Measurements from ENCODE around the gene TMEM238.

Gene TMEM238

DNA sequence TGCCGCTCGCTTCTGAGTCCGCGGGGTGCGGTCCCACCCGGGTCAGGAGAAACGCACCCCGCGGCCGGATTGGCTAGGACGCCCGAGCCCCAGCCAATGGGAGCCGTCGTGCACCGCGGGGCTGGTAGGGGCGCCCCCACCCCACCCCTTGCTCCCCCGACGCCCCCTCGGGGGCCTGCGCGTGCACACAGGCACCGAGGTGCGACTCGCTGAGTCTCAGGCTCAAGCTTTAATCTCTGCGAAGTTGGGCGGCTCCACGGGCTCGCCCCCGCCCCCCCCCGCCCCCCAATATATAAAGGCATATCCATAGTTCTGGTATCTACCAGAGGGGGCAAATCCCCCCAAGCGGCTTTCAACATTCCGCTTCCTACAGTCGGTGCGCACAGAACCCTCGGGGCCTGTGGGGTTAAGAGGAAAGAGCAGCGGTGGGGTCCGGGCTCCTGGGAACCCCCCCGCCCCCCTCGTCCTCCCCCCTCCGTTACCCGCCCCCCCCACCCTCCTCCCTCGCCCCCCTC lies 29.3 kb downstream of the TMEM238 start, which contains the start of gene COX6B2:
COX6B2 (minus strand) TSS at position 22 of the 515 bp plus-strand sequence. CDS start 198 bp downstream, outside the sequence.
- no peak for DNase-seq

DNA sequence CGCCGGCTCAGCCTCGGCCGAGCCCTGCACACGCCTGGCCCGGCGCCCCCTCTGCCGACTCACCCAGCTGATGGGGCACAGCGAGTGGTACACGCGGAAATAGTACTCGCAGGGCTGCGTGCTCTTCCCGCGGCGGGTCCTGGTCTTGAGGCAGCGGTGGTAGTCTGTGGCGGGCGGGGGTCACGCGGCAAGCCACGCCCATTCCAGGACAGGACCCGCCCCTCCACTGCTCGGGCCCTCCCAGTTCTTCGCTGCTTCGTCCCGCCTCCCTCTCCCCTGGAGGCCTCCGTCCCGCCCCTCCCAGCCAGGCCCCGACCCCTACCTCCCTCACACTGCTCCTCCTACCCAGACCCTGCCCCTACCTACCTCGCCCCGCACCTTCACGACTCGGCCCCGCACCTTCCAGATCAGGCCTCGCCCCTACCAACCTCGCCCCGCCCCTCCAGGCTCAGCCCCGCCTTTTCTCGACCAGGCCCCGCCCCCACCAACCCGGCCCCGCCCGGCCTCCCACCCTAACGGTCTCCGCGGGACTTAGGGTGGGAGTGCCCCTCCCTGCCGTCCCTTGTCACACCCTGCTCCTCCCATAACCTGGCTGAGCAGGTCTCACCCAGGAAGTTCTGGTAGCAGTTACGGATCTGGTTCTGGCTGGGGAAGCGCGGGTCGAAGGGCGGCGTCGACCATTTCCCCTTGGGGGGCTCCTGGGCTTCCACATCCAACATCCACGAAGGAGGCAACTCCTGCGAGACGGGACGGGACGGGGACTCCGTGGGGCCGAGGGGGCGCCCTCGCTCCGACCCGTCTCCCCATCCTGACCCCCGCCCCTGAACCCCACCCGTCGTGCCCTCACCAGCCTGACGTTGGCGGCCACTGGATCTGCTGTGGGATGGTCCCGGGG lies 30.0 kb downstream of the TMEM238 start:
- DNase-seq = peak in 1 of 2 experiments; percentile 56

DNA sequence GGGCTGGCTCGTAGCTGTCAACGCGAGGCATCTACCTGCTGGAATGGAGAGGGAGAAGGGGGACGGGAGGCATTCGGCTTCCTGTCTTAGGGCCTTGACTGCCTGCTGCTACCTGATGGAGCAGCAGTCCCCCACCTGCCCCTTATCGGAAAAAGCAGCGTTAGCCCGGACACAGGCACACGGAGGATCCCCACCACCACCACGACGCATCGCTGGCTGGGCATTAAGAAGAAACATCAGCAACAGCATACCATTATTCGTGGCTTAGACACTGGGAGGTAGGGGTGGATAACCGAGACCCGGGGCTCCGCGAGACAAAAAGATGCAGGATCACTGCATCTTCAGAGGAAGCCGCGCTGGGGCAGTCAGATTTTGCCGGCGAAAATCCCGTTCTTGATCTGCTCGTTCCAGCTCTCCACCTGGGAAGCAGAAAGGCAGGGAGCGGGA lies 30.7 kb downstream of the TMEM238 start:
- DNase-seq = no peak

DNA sequence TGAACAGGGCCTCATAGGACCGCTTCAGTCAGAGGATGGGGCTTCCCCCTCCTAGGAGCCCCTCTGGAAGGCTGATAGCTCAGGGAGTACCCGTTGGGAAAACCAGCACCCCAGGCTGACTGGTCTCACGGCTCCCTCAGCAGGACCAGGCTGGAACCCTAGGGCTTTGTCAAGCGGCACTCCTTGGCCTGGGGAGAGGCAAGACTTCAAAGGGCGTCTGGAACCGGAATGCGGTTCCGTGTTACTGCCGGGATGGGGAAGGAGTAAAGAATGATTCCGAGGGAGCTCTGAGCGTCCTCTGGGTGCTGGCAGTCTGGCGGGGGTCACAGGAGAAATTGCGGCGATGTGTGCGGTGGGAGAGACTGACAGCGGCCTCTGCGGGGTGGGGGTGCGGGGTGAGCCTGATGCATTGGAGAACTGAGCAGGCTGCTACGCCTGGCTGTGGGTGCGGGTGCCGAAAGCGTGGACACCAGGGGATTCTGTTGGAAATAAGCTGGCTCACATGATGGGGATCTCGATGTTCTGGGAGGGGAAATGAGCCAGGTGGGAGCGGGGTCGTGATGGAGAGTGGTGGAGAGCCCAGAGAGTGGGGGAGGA lies 31.4 kb downstream of the TMEM238 start:
- DNase-seq = no peak

DNA sequence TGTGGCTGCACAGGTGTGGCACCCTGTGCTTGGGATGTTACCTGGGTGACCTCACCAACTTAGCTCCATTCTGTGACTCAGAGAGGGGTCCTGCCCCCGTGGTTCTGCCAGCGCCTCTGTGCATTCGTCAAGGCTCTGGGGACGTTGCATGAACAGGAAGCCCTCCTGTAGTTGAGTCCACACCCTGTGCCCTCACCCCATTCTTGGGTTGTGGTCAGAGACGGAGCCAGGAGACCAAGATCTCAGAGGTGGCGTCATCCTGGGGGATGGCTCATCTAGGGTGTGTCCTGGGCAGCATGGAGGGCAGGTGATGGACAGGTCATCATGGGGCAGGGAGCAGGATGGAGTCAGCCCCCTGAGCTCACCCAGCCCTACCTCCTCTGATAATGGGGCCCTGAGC lies 32.1 kb downstream of the TMEM238 start:
- DNase-seq = no peak

DNA sequence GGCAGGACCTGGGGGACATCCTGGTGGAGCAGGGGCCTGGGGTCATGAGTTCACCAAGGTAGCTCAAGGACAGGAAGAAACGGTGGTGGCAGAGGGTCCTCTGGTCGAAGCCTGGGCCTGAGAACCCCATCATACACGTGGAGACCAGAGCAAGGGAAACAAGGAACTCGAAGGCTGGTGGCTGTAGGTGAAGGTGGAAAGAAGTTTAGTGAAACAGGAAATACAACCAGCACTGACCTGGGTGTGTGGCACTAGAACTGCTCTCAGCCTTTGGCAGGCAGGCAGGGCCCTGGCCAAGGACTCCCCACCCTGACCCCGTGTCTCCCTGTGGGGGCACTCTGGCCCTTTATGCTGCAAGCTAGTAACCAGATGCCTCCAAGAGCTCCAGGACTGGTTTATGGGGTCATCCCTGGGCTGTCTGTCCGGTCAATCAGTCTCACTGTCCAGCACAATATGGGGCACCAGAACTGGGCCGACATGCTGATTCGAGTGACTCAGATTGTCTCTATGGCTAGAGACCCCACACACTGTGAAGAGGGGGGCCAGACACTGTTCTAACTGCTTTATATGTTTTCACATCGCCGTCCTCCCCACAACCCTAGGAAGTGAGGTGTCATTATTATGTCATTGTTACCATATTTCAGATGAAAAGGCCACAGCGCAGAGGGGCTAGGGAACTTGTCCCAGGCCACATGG lies 33.3 kb downstream of the TMEM238 start:
- no peak for DNase-seq

DNA sequence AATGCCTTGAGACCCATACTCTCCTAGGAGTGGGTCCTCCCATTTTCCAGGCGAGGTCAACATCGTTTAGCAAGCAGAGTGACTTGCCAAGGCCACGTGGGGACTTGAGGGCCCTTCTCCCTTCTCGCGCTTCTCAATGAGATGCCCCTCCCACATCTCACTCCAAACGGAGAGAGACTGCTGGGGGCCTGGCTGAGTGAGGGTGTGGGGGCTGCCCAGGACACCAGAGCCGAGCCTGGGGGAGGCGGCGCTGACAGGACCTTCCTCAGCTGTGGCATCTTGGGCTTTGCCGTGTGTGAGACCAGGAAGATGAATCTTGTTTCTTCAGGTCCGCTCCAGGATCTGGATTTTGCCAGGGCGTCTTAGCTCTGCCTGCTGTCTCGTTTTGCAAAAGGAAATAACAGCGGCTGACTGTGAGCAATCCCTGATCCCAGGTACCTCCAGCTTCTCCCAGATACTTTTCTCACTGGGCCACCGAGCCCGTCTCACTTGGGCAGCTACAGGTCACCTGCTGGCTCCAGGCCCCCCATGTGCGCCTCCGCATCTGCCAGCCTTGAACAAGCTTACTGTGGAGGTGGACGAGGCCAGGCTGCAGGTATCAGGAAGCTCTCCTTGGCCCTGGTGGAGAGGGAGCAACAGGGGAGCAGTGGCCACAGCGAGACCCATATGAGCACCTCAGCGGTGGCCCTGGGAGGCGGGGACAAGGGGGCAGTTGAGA lies 35.6 kb downstream of the TMEM238 start:
- no peak for DNase-seq

DNA sequence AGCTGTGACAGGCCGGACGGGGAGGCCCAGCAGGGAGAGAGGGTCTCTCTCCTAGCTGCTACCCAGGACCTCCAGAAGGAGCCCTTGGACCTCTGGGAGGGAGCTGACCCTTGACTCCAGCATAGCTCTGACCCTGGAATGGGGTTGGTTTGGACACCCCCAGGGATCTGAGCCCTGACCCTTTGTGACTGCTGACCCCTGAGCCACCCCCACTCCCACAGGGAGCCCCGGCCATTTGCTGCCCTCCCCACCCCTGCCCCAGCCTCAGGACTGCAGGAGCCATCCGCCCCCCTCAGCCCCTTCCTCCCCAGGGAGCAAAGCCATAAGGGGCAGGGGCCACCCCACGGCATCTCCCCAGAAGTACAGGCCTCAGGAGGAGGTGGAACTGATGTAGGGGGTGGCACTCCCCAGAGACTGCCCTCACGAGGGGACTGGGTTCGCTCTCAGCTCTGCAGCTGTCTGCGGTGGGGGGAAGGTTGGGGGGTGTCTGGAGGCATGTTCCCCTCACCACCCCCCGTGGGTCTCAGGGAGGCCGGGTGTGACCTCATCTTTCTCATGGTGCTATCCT lies 36.6 kb downstream of the TMEM238 start:
- no peak for DNase-seq

DNA sequence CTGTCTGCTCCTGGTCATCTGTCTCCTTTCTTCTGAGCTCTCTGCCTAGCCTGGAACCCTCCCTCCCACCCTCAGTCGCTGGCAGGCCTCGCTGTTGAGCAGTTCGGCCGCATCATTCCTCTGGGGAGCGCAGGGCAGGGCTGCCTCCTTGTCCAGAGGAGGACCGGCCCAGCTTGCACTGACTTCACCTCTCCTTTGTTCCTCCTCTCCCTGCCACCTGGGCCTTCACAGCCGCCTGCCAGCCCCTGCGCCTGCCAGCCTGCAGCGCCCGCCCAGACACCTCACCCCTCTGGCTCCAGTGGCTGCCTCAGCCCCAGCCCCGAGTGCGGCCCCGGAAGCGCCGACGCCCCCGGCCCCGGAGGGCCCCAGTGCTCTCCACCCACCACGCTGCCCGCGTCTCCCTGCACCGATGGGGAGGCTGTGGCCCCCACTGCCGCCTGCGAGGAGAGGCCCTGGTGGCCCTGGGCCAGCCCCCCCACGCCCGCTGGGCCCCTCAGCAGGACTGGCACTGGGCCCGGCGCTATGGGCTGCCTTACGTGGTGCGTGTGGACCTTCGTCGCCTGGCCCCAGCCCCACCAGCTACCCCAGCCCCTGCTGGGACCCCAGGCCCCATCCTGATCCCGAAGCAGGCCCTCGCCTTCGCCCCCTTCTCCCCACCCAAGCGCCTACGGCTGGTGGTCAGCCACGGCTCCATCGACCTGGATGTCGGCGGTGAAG lies 37.2 kb downstream of the TMEM238 start:
- DNase-seq = no peak

DNA sequence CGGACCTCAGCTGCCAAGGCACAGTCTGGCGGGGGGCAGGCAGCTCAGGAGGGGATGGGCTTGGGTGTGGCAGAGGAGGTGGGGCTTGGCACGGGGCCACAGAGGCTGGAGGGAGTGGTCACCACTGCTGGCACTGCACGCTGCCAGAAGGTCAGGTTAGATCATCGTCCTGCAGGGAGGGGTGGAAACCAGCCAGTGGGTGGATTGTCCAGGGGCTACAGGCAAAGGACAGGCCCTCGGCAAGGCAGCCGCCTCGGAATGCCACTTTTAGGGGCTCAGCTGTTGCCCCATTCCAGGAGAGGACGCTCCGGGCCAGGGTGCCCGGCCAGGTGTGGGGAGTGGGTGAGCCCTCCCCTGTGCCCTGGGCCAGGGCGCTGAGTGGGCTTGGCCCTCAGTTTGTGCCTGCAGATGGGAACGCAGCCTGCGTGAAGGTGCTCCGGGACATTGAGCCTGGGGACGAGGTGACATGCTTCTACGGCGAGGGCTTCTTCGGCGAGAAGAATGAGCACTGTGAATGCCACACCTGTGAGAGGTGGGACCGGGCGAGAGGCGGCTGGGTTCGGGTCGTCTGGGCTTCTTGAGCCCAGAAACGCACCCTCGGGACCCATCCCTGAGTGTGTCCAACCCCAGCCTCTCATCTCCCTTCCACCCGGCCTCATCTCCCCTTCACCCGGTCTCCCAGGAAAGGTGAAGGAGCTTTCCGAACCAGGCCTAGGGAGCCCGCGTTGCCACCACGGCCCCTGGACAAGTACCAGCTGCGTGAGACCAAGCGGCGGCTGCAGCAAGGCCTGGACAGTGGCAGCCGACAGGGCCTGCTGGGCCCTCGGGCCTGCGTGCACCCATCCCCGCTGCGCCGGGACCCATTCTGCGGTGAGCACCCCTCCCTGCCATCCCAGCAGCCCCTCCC lies 38.0 kb downstream of the TMEM238 start:
- no peak for DNase-seq

DNA sequence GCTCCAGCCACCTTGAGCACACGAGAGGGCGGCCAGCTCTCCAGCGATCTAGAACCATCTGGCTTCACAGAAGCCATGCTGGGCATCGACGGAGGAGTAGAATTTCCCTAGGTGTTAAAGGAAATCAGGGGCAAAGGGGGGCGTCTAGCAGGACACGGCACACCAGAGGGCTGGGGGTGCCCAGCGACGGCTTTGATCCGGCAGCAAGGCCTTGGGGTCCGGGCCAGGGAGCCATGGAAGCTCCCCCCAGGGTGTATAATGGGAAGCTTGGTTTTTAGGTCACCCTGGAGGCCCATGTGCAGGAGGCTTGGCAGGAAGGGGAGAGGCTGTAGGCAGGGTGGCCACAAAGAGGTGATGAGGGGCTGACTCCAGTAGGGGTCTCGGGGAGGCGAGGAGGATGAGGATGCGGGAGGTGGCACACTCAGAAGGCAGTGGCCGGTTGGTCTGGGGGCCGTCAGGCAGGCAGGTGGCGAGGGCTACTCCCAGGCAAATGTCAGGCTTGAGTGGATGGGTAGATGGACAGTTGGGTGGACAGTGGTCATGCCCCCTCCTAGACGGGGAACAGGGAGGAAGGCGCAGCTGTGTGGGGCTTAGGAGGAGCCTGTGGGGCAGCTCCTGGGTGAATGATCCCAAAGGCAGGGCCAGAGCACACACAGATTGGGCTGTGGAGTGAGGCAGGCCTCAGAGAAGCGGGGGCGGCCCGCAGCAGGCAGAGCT lies 38.8 kb downstream of the TMEM238 start:
- DNase-seq = no peak

DNA sequence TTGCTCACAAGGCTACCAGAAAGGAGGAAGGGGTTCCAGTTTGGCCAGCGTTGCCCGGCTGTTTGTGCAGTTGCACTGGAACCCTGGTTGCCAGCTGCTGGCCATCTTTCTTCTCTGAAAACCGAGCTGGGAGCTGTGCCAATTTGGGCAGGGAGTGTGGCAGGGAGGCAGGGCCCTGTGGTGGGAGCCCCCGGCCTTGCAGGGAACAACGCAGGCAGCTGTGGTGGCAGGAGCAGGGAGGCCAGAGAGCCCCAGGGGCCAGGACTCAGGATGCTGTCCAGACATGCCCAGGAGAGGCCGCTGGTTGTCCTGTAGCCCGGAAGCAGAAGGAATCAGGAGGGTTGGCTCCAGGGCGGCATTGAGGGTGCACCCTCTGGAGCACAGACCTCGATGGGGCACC lies 39.6 kb downstream of the TMEM238 start:
- peak in 1 of 2 experiments; percentile 57 for DNase-seq

DNA sequence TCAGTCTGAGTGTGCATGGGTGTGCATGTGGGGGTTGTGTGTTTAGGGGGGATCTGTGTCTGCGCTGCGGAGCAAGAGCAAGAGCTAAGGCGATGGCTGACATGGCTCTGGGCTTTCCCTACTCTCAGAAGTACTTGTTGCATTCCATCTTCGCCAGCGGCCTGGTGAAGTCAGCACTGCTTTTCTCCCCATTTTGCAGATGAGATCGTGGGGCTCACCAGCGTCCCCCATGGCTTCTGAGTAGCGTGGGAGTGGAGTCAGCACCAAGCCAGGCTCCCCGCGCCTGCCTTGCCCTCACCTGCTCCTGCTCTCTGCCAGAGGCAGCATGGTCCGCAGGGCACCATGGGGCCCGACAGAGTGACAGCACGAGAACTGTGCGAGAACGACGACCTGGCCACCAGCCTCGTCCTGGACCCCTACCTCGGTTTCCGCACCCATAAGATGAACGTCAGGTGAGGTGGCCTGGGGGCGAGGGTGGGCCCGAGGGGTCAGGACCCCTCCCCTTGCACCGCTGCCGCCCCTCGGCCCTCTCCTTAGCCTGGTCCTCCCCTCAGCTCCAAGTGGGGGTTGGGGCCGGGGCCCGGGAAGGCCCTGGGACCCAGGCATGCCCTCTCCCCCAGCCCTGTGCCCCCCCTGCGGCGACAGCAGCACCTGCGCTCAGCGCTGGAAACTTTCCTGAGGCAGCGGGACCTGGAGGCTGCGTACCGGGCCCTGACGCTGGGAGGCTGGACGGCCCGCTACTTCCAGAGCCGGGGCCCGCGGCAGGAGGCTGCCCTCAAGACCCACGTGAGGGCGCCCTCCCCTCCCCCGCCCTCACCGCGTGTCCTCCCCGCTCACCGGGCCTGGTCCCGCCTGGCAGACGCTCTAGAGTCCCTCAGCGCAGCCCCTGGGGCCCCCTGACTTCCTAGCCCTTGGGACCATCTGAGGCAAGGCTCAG lies 42.2 kb downstream of the TMEM238 start:
- DNase-seq = no peak

DNA sequence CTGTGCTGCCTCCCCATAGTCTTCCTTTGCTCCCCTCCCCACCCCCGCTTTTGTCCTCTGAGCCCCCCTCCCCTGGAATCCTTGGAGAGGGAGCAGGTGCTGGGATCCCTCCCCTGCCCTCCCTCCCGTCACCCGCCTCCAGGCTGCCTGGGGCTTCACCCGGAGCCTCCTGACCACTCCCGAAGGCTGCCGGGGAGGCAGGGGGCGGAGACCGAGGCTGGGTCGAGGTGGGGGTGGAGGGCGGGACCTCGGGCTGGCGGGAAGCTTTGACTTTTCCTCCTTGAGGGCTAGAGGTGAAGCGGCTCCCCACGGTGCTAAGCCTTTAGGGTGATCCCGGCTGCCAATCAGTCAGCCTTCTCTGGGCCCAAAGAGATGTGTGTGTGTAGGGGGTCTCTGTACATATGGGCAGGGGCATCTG lies 42.9 kb downstream of the TMEM238 start:
- DNase-seq = peak in 1 of 2 experiments; percentile 60

DNA sequence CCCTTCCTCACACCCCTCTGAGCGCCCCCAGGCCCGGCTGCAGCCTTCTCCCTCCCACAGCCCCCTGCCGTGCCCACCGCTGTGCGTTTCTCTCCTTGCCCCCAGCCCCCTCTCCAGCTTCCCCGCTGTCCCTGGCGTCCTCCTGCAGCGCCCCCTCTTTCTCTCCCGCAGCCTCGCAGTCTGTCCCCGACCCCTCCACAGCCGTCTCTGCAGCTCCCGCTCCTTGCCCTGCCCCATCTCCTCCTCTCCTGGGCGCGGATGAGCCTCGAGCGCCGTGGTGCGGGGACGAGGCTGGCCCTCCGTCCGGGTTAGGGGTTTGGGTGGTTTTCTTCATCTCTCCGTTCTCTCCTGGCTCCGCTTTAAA lies 43.3 kb downstream of the TMEM238 start:
- no peak for DNase-seq

DNA sequence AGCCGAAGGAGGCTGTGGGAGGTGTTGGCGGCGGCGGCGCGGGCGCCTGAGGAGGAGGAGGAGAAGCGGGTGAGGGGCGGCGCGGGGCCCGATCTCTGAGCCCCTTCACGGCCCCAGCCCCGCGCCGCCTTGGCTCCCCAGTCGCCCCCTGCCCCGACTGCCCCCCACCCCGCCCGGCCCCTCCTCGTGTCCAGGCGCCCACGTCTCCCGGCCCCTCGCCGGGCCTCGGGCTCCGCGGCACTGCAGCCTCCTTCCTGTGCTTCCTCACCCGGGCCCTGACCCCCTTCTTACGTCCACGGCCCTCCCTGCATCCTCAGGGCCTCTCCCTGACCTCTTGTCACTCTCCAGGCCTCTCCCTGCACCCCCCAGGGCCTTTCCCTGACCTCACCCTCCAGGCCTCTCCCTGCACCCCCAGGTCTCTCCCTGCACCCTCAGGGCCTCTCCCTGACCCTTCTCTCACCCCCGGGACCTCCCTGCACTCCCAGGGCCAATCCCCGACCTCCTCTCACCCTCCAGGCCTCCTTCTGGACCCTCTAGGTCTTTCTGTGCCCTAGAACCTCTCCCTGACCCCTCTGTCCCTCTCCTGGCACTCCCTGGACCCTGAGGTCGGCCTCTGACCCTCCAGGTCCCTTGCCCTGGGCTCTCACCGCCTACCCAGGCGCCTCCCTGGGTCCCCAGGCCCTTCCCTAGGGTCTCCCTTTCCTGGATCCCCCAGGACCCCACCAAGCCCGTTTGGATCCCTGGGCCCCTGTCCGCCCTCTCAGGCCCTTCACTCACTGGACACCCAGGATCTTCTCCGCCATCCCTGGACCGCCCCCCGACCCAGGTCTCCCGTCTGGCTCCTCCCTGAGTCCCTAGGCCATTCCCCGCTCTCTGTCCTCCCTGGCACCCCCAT lies 44.0 kb downstream of the TMEM238 start:
- DNase-seq = no peak

DNA sequence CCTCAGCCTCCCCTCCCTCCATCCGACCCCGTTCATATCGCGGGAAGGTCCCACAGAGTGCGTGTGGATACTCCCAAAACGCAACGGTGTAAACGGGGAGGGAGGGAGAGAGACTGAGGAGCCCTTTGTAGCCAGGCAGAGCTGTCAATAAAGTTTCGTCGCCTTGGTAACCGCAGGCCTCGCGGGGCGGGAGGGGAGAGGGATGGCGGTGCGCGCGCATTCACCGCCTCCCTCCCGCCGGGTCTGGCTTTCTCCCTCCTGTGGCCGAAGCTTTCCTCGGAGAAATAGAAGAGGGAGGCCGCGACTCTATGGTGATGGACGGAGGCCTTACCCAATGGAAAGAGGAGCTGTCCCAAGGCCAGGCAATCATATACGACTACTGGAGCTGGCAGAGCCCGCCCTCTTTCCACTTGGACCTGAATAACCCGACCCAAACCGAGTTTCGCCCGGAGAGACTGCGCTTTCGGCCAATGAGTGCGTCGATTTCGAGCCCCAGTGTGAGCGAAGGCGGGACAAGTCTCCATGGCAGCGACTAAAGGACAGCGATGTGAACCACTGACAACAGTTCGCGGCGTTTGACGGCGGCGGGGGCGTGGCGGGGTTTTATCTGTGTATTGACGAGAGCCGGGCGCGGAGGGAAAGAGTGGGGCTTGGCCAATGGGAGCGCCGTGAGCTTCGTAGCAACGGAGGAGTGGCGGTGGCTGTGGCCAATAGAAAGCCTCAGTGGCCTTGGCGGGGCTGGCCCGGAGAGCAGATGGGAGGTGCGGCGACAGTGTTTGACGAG lies 44.8 kb downstream of the TMEM238 start, which contains the start of gene KMT5C:
KMT5C (plus strand) TSS at position 772 of the 784 bp plus-strand sequence. CDS start 2,061 bp downstream, outside the sequence.
- DNase-seq = peak; percentile 100

Measured in NCI-H446 (cell line).